A172 (cell line): ENCODE data around the gene ATP2B3. TPM values are rescaled to one million over a fixed set of nuclear protein-coding genes. Genes with fewer than 3 reads are reported as not detected.

ENCODE experiments used
- total RNA-seq: library from RNA; depleted of rRNA; stranded (reverse); fragments of >200 nt; shearing (Covaris generic); gene quantifications from 2 replicates; pipeline ENCODE4 v1.2.3, GENCODE V29; 2014; rRNA removed

ATP2B3 gene
- total RNA-seq, 1 experiment from 2014 or later: not detected

Other genes with a start within 250 kb of the ATP2B3 start
- not detected in 2 replicates for gene PNMA6F, start 195.9 kb upstream of the ATP2B3 start, total RNA-seq
- gene ZNF275, start 183.5 kb upstream of the ATP2B3 start, total RNA-seq: 7.0 and 7.3 TPM in 2 replicates
- gene PNMA6E, start 116.3 kb upstream of the ATP2B3 start, total RNA-seq: not detected in 2 replicates
- gene ZFP92, start 106.2 kb upstream of the ATP2B3 start, total RNA-seq: 1.9 and 2.0 TPM in 2 replicates
- 0.62 and 9.5 TPM in 2 replicates for gene TREX2, start 71.6 kb upstream of the ATP2B3 start, total RNA-seq
- 55.7 and 62.6 TPM in 2 replicates for gene HAUS7, start 47.1 kb upstream of the ATP2B3 start, total RNA-seq
- gene BGN, start 22.7 kb upstream of the ATP2B3 start, total RNA-seq: not detected in 2 replicates
- gene CCNQ, start 81.5 kb downstream of the ATP2B3 start, total RNA-seq: 74.2 and 87.9 TPM in 2 replicates
- 9.0 and 9.3 TPM in 2 replicates for gene DUSP9, start 129.6 kb downstream of the ATP2B3 start, total RNA-seq
- 0.48 and 2.7 TPM in 2 replicates for gene PNCK, start 156.2 kb downstream of the ATP2B3 start, total RNA-seq
- gene SLC6A8, start 170.3 kb downstream of the ATP2B3 start, total RNA-seq: 17.1 and 25.6 TPM in 2 replicates
- gene BCAP31, start 206.7 kb downstream of the ATP2B3 start, total RNA-seq: 523 and 538 TPM in 2 replicates
- gene ABCD1, start 207.2 kb downstream of the ATP2B3 start, total RNA-seq: 44.7 and 44.8 TPM in 2 replicates
- gene PLXNB3, start 246.6 kb downstream of the ATP2B3 start, total RNA-seq: 13.8 and 14.3 TPM in 2 replicates